HG03108 (cell line): Measurements from ENCODE around the gene KCTD14.
A peak's percentile ranks its signal among the peaks of the same experiment; 100 is the strongest.
"Not testable (repeated sequence)": the region's sequence is repeated elsewhere in the genome, so short reads cannot be mapped to it uniquely, and the experiment has no call there.

Experiments
- ATAC-seq: cut with Tn5 transposase; IDR thresholded peaks from one replicate; pipeline ENCODE4 v1.9.1; 2021; ENCODE audit warnings: moderate library complexity; ENCODE audit not compliant: unreplicated experiment

Gene KCTD14

GRCh38 chr11:78027759-78028158 lies 4.7 kb upstream of the KCTD14 start:
- ATAC-seq: no peak

- no peak for ATAC-seq
These were observed 2.3 kb upstream of the KCTD14 start for GRCh38 chr11:78025378-78025777.

DNA sequence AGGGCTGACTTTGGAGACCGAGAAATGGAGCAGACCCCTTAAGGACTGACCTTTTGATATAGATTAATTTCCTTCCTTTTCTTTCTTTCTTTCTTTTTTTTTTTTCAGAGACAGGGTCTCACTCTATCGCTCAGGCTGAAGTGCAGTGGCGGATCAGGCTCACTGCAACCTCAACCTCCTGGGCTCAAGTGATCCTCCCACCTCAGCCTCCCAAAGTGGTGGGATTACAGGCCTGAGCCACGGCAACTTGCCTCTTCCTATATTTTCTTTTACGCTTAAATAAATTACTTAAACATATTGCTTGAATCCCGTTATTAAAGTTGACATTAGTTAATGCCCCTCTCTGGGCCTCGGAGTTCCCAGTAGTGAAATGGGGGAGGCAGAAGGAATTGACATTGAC lies 350 bp upstream of the KCTD14 start:
- ATAC-seq: no peak

GRCh38 chr11:78021611-78022010 lies 1.5 kb downstream of the KCTD14 start:
- ATAC-seq: no peak

DNA sequence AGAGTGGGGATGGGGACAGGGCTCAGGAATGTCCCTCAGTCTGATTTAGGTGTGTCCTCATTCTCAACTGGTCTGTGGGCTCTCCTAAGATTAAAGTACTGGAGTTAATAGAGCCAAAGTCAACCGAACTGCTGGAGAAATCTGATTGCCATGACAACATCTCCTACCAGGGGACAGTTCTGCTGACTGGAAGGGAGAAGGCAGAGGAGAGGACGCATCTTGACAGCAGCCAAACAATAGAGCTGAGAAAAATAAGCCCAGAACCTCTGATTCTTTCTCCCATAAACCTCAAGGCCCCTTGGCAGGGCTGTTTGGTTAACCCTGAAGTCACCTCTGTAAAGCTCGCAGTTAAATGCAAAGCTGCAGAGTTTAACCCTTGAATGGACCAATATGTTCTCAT lies 2.8 kb downstream of the KCTD14 start:
- ATAC-seq: no peak

DNA sequence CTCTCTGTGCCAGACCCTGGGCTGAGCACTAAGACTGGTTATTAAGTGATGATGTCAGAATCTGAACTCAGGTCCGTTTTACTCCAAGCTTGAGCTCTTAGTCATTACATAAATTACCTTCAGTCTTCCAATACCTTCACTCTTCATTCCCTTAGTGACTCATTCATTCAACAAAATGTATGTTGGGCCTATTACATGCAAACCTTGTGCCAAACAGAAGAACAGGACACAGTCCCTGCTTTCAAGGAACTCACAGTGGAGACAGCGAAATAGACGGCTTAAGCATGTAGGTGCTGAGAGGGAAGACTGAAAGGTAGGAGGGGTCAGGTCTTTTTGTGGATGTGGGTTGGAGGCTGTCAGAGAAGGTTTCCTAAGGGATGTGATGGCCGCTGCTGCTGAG lies 3.3 kb downstream of the KCTD14 start:
- ATAC-seq: no peak

GRCh38 chr11:78015878-78016277 lies 7.2 kb downstream of the KCTD14 start:
- no peak for ATAC-seq

GRCh38 chr11:78014937-78015520 lies 8.0 kb downstream of the KCTD14 start:
- not testable (repeated sequence) for ATAC-seq

GRCh38 chr11:78011301-78011700 lies 11.8 kb downstream of the KCTD14 start:
- no peak for ATAC-seq

GRCh38 chr11:78010755-78011154 lies 12.3 kb downstream of the KCTD14 start:
- no peak for ATAC-seq

DNA sequence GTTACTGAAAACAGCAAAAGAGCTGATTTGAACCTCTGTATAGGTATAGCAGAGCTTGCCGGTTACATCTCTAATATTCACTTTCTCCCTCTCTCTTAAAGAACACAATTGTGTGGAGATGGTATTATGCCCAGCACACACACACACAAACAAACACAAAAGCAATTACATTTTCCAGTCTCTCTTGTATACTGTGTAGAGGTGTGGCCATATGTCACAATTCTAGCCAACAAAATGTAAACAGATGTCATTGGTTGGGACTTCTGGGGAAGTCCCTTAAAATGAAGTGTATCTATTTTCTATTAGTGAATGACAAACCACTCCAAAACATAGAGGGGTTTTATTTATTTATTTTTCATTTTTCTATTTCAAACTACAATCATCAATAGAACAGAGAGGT lies 12.8 kb downstream of the KCTD14 start:
- no peak for ATAC-seq

- ATAC-seq: no peak
These were observed 14.0 kb downstream of the KCTD14 start for GRCh38 chr11:78009062-78009461.

- ATAC-seq: no peak
These were observed 22.9 kb downstream of the KCTD14 start for GRCh38 chr11:78000193-78000592.

- no peak for ATAC-seq
These were observed 23.5 kb downstream of the KCTD14 start for GRCh38 chr11:77999446-78000030.

DNA sequence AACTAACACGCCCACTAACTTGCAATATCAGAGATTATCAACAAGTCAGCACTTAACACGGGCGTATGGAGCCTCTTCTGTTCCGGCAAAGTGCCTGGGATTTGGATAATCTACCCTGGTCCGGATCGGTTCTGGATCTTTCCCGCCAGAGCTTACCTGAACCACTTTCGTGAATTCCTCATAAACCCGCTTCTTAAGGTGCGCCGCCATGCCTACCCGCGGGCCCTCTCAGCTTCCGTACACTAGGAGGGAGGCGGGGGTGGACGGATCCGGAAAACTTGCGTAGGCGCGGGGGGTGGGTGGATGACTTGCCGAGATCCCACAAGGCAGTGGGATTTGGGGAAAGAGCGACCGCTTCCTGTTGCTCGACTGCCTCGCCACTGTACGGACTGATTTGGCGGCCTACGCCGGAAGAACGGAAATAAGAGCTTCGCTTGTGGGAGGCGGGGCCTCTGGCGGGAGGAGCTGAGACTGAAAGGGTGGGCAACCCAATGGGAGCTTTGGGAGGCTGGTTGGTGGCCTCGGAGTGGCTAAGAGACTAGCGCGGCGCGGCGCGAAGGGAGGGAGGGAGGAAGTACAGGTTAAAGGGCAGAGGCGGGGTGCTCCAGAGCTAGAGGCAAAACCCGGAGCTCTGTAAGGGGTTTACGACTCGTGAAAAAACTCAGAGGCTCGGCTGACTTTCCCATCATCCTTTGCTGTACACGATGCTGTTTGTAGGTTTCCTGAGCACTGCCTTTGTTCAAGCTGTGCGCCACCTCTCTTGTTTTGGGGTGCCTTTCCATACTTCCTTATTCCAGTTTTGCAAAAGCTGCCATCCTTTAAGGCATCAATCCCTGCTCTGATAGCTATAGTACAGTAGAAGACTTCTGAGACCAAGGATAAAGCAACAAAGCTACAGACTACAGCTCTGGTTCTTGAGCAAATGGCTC lies 28.4 kb downstream of the KCTD14 start, which contains the start of gene INTS4:
TSS of gene INTS4 (minus strand) at position 235 of the 929 bp plus-strand sequence. CDS start at position 210, 25 bp downstream.
- peak; percentile 96 for ATAC-seq

- no peak for ATAC-seq
These were observed 29.2 kb downstream of the KCTD14 start for GRCh38 chr11:77993902-77994301.

- ATAC-seq: no peak
These were observed 32.1 kb downstream of the KCTD14 start for GRCh38 chr11:77990981-77991380.

- not testable (repeated sequence) for ATAC-seq
These were observed 36.6 kb downstream of the KCTD14 start for GRCh38 chr11:77986456-77986855.

- ATAC-seq: no peak
These were observed 41.6 kb downstream of the KCTD14 start for GRCh38 chr11:77981346-77981947.

GRCh38 chr11:77968337-77968736 lies 54.7 kb downstream of the KCTD14 start:
- ATAC-seq: no peak

GRCh38 chr11:77967753-77968152 lies 55.3 kb downstream of the KCTD14 start:
- ATAC-seq: no peak
